Neural progenitor cell (in vitro differentiated cells): Measurements from ENCODE around the gene SOX10.

Experiments
- EZH2 ChIP-seq: fragments of 200-600 bp; sonication (generic); IDR thresholded peaks from 2 replicates; pipeline ENCODE4 v1.6.1; 2017; ENCODE audit warnings: antibody characterized with exemption, mild to moderate bottlenecking, moderate library complexity
- TF ChIP-seq, protein P1 (sequence below): fragments of 200-600 bp; sonication (generic); IDR thresholded peaks from 2 replicates; pipeline ENCODE4 v1.5.1; 2017; ENCODE audit warnings: antibody characterized with exemption, mild to moderate bottlenecking

DNA sequence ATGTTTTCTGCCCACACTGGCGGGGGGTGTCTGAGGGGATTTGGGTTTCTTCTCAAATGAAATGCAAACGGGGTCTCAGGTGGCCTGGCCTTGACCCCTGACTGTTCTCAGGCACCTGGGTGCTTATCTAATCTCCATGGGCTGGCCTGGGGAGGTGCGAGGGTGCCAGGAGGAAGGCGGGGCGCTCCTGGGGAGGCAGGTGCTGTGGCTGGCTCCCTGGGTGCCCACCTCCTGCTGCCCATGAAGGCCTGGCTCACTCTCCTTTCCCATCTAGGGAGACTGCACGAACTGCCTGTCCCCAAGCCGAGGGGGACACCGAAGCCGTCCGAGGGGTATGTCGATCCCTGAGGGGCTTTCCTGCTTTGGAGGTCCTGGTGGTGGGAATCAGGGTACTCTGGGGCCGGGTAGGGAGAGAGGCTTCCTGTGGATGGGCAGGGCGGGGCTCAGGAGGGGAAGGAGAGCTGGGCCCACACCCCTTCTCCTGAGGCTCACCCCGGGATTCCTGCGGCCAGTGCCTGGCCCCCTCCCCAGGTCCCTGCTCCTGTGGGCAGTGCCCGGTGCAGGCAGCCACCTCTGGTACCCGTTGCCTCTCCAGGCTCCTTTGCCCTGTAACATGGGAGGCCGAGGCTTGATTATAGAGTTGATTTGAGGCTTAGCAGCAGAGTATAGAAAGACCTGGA, 59.8 kb downstream of the SOX10 start:
- TF ChIP-seq, protein P1, sequence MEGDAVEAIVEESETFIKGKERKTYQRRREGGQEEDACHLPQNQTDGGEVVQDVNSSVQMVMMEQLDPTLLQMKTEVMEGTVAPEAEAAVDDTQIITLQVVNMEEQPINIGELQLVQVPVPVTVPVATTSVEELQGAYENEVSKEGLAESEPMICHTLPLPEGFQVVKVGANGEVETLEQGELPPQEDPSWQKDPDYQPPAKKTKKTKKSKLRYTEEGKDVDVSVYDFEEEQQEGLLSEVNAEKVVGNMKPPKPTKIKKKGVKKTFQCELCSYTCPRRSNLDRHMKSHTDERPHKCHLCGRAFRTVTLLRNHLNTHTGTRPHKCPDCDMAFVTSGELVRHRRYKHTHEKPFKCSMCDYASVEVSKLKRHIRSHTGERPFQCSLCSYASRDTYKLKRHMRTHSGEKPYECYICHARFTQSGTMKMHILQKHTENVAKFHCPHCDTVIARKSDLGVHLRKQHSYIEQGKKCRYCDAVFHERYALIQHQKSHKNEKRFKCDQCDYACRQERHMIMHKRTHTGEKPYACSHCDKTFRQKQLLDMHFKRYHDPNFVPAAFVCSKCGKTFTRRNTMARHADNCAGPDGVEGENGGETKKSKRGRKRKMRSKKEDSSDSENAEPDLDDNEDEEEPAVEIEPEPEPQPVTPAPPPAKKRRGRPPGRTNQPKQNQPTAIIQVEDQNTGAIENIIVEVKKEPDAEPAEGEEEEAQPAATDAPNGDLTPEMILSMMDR: no peak
- TF ChIP-seq EZH2: no peak
